HepG2 (cell line): ENCODE data around the gene NINL.

Experiments
- ATF7-NPFF ChIP-seq: sonication (generic); formaldehyde crosslinking; IDR thresholded peaks from 2 replicates; pipeline ENCODE4 v1.8.1; 2023; ENCODE audit warnings: mild to moderate bottlenecking, low read depth, missing genetic modification reagents, moderate library complexity
- BRCA1 ChIP-seq: sonication (generic); formaldehyde crosslinking; IDR thresholded peaks from 2 replicates; pipeline ENCODE4 v1.4.0; 2020; ENCODE audit warnings: missing genetic modification reagents
- EED ChIP-seq: sonication (generic); formaldehyde crosslinking; IDR thresholded peaks from 2 replicates; pipeline ENCODE4 v1.5.0; 2020; ENCODE audit warnings: mild to moderate bottlenecking, missing genetic modification reagents
- ETV6 ChIP-seq: sonication (generic); formaldehyde crosslinking; conservative IDR thresholded peaks from 2 replicates; pipeline ENCODE4 v1.4.0; 2020; ENCODE audit warnings: missing genetic modification reagents
- FOSL2 ChIP-seq: sonication (generic); formaldehyde crosslinking; IDR thresholded peaks from 2 replicates; pipeline ENCODE4 v1.4.0; 2020; ENCODE audit warnings: missing genetic modification reagents
- MYC ChIP-seq: sonication (generic); formaldehyde crosslinking; IDR thresholded peaks from 2 replicates; pipeline ENCODE4 v1.9.0; 2021; ENCODE audit warnings: missing genetic modification reagents, borderline replicate concordance
- NFIC ChIP-seq: IDR thresholded peaks from 2 replicates; pipeline ENCODE4 v1.6.1; 2012; ENCODE audit warnings: mild to moderate bottlenecking, low read length, inconsistent platforms
- POLR2A ChIP-seq, 2 experiments: IDR thresholded peaks; 2 replicates each; pipeline ENCODE4 v1.6.1; 2011; ENCODE audit warnings: low read depth in 2 of 2, low read length in 2 of 2, mild to moderate bottlenecking in 1 of 2, moderate library complexity in 1 of 2; ENCODE audit not compliant: insufficient read depth in 1 of 2
- RXRA ChIP-seq: sonication (generic); formaldehyde crosslinking; IDR thresholded peaks from 2 replicates; pipeline ENCODE4 v1.5.1; 2020; ENCODE audit warnings: missing genetic modification reagents
- SMAD3 ChIP-seq: sonication (generic); formaldehyde crosslinking; IDR thresholded peaks from 2 replicates; pipeline ENCODE4 v1.4.0; 2020; ENCODE audit warnings: missing genetic modification reagents
- TF ChIP-seq, protein P1 (sequence below): sonication (generic); formaldehyde crosslinking; IDR thresholded peaks from 2 replicates; pipeline ENCODE4 v1.4.0; 2020; ENCODE audit warnings: missing genetic modification reagents
- TF ChIP-seq, protein P2 (sequence below): sonication (generic); formaldehyde crosslinking; IDR thresholded peaks from 2 replicates; pipeline ENCODE4 v1.5.0; 2020; ENCODE audit warnings: mild to moderate bottlenecking, missing genetic modification reagents, moderate library complexity
- TF ChIP-seq, protein P3 (sequence below): IDR thresholded peaks from 2 replicates; pipeline ENCODE4 v1.6.1; 2012; ENCODE audit warnings: inconsistent platforms
- TF ChIP-seq, protein P4 (sequence below): sonication (generic); formaldehyde crosslinking; IDR thresholded peaks from 2 replicates; pipeline ENCODE4 v1.4.0; 2020; ENCODE audit warnings: missing genetic modification reagents

DNA sequence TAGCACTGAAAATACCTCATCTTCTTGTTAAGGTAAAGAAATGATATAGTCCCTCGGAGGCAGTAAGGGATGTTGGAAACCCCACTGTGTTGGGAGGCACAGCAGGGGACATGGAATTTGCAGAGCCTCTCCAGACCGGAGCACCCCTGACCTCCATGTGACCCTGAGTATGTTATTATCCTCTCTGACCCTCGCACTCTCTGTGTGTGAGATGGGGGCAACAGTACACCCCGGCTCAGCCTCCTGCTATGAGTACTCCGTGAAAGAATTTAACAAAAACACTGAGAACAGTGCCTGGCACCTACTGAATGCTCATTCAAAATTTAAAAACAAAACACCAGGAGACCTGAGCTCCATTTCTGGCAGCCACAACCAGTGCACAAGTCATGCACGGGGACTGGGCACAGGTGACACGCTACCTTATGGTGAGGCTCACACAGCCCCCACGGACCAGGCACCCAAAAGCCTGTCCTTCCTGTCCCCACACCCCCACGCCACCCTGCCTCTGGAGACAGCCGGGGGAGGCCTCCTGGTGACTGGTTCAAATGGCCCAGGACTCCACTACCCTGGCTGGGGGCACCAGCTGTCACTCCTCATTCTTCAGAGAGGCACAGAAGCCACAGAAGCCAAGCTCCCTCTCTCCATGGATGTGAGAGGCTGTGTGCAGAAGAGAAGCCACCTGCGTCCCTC is 6.1 kb downstream of the NINL start:
- TF ChIP-seq RXRA = peak; percentile 98
- TF ChIP-seq, protein P1, sequence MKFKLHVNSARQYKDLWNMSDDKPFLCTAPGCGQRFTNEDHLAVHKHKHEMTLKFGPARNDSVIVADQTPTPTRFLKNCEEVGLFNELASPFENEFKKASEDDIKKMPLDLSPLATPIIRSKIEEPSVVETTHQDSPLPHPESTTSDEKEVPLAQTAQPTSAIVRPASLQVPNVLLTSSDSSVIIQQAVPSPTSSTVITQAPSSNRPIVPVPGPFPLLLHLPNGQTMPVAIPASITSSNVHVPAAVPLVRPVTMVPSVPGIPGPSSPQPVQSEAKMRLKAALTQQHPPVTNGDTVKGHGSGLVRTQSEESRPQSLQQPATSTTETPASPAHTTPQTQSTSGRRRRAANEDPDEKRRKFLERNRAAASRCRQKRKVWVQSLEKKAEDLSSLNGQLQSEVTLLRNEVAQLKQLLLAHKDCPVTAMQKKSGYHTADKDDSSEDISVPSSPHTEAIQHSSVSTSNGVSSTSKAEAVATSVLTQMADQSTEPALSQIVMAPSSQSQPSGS = no peak
- TF ChIP-seq EED (CRISPR knock-in tag) = no peak
- TF ChIP-seq, protein P2, sequence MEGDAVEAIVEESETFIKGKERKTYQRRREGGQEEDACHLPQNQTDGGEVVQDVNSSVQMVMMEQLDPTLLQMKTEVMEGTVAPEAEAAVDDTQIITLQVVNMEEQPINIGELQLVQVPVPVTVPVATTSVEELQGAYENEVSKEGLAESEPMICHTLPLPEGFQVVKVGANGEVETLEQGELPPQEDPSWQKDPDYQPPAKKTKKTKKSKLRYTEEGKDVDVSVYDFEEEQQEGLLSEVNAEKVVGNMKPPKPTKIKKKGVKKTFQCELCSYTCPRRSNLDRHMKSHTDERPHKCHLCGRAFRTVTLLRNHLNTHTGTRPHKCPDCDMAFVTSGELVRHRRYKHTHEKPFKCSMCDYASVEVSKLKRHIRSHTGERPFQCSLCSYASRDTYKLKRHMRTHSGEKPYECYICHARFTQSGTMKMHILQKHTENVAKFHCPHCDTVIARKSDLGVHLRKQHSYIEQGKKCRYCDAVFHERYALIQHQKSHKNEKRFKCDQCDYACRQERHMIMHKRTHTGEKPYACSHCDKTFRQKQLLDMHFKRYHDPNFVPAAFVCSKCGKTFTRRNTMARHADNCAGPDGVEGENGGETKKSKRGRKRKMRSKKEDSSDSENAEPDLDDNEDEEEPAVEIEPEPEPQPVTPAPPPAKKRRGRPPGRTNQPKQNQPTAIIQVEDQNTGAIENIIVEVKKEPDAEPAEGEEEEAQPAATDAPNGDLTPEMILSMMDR (CRISPR knock-in tag) = no peak
- TF ChIP-seq MYC = peak; percentile 24; the same call in 1 of the 2 replicates
- TF ChIP-seq SMAD3 (CRISPR knock-in tag) = no peak
- TF ChIP-seq ATF7-NPFF = no peak
- TF ChIP-seq, protein P3, sequence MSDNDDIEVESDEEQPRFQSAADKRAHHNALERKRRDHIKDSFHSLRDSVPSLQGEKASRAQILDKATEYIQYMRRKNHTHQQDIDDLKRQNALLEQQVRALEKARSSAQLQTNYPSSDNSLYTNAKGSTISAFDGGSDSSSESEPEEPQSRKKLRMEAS = 0 out of 2 replicates have a peak, but pooled peaks have one; percentile 20
- peak; percentile 81 for TF ChIP-seq FOSL2
- no peak for TF ChIP-seq NFIC
- TF ChIP-seq POLR2A (IDR thresholded peaks at IDR 0.05; ENCODE audit: insufficient read depth in 1 of 2, low read depth in 2 of 2, low read length in 2 of 2) = 0 out of 4 replicates have a peak, but pooled peaks of 1 of the 2 experiments have one; percentile 21
- TF ChIP-seq BRCA1 = no peak
- no peak for TF ChIP-seq ETV6 (CRISPR knock-in tag)
- TF ChIP-seq, protein P4, sequence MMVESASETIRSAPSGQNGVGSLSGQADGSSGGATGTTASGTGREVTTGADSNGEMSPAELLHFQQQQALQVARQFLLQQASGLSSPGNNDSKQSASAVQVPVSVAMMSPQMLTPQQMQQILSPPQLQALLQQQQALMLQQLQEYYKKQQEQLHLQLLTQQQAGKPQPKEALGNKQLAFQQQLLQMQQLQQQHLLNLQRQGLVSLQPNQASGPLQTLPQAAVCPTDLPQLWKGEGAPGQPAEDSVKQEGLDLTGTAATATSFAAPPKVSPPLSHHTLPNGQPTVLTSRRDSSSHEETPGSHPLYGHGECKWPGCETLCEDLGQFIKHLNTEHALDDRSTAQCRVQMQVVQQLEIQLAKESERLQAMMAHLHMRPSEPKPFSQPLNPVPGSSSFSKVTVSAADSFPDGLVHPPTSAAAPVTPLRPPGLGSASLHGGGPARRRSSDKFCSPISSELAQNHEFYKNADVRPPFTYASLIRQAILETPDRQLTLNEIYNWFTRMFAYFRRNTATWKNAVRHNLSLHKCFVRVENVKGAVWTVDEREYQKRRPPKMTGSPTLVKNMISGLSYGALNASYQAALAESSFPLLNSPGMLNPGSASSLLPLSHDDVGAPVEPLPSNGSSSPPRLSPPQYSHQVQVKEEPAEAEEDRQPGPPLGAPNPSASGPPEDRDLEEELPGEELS (CRISPR knock-in tag) = peak; percentile 57
